Activated T-helper 1 cell treated with anti-CD3 and anti-CD28 coated beads, Interleukin-12 subunit alpha, Interleukin-12 subunit beta, Interleukin-2, Interleukin-4 antibody, amounts not matched to agents 30 ng/mL and 10 ng/mL and 1 ng/mL, durations not matched to agents 14 hours and 24 hours and 36 hours (primary cell): Measurements from ENCODE around the gene THADA. TPM values are rescaled to one million over a fixed set of nuclear protein-coding genes. Genes with fewer than 3 reads are reported as not detected.

Source experiments
- DNase-seq: peaks from one replicate; pipeline ENCODE4 v3.0.0; 2021; ENCODE audit warnings: low spot score
- H3K27ac Mint-ChIP-seq: one replicate; pipeline ENCODE4 v1.8.0; 2021; ENCODE audit warnings: mild to moderate bottlenecking, mixed read lengths
- H3K27me3 Mint-ChIP-seq: one replicate; pipeline ENCODE4 v1.8.0; 2022; ENCODE audit warnings: mild to moderate bottlenecking, moderate library complexity, mixed read lengths; ENCODE audit not compliant: insufficient read depth
- H3K36me3 Mint-ChIP-seq: one replicate; pipeline ENCODE4 v1.8.0; 2021; ENCODE audit warnings: low read depth, mixed read lengths
- H3K4me1 Mint-ChIP-seq: one replicate; pipeline ENCODE4 v1.8.0; 2021; ENCODE audit warnings: low read depth, mixed read lengths
- H3K4me3 Mint-ChIP-seq: one replicate; pipeline ENCODE4 v1.8.0; 2021; ENCODE audit warnings: mild to moderate bottlenecking, moderate library complexity, mixed read lengths
- H3K9me3 Mint-ChIP-seq: one replicate; pipeline ENCODE4 v1.8.0; 2021; ENCODE audit warnings: mixed read lengths
- intact Hi-C: fragments of 100-400 bp; cut with micrococcal nuclease; formaldehyde crosslinking; loops from one replicate; pipeline ENCODE4 v1.15.1; 2024
- total RNA-seq: library from RNA; stranded (reverse); gene quantifications from 2 replicates; pipeline ENCODE4 v1.2.3, GENCODE V29; 2022

The THADA gene
- total RNA-seq, 1 donor from 2014 or later: 51.7 TPM

- DNase-seq: no peak
- H3K4me3 Mint-ChIP-seq: no peak overlapping the region
- intact Hi-C loops: no loop called here
- H3K4me1 Mint-ChIP-seq: peaks cover 30% of the 10 kb centered on the region
- no peaks in the 10 kb centered on the region for H3K27me3 Mint-ChIP-seq
- H3K9me3 Mint-ChIP-seq: peaks cover 5% of the 10 kb centered on the region
- peaks cover 20% of the 10 kb centered on the region for H3K36me3 Mint-ChIP-seq
- H3K27ac Mint-ChIP-seq: no peak overlapping the region
These were observed 211.7 kb downstream of the THADA start for GRCh38 chr2:43384143-43384542.

GRCh38 chr2:43383533-43383932, 212.3 kb downstream of the THADA start:
- no peak for DNase-seq
- Mint-ChIP-seq H3K4me3 (no peak overlapping the region), H3K4me1 (peaks cover 30% of the 10 kb centered on the region), H3K27me3 (no peaks in the 10 kb centered on the region), H3K36me3 (peaks cover 20% of the 10 kb centered on the region), H3K27ac (no peak overlapping the region), H3K9me3 (peaks cover 5% of the 10 kb centered on the region)
- intact Hi-C loops: no loop called here

- Mint-ChIP-seq H3K27me3 (no peaks in the 10 kb centered on the region), H3K36me3 (peaks cover 19% of the 10 kb centered on the region), H3K9me3 (peaks cover 9% of the 10 kb centered on the region), H3K4me1 (peaks cover 17% of the 10 kb centered on the region), H3K27ac (no peak overlapping the region), H3K4me3 (no peak overlapping the region)
- intact Hi-C loops: no loop called here
- no peak for DNase-seq
These were observed 216.3 kb downstream of the THADA start for GRCh38 chr2:43379494-43379893.

GRCh38 chr2:43377327-43377726, 218.5 kb downstream of the THADA start:
- intact Hi-C loops: no loop called here
- Mint-ChIP-seq H3K27ac (no peak overlapping the region), H3K4me3 (no peak overlapping the region), H3K36me3 (peaks cover 19% of the 10 kb centered on the region), H3K9me3 (peaks cover 9% of the 10 kb centered on the region), H3K27me3 (no peaks in the 10 kb centered on the region), H3K4me1 (peaks cover 5% of the 10 kb centered on the region)
- no peak for DNase-seq

- intact Hi-C loops: no loop called here
- Mint-ChIP-seq H3K4me1 (peaks cover 5% of the 10 kb centered on the region), H3K27me3 (no peaks in the 10 kb centered on the region), H3K36me3 (peaks cover 19% of the 10 kb centered on the region), H3K4me3 (no peak overlapping the region), H3K9me3 (peaks cover 9% of the 10 kb centered on the region), H3K27ac (no peak overlapping the region)
- no peak for DNase-seq
These were observed 219.2 kb downstream of the THADA start for GRCh38 chr2:43376523-43377198.

- Mint-ChIP-seq H3K36me3 (peaks cover 18% of the 10 kb centered on the region), H3K27ac (no peak overlapping the region)
- intact Hi-C loops: no loop called here
These were observed 219.9 kb downstream of the THADA start for GRCh38 chr2:43375746-43376522.

GRCh38 chr2:43372416-43373081, 223.3 kb downstream of the THADA start:
- DNase-seq: no peak
- no peaks in the 10 kb centered on the region for H3K27me3 Mint-ChIP-seq
- H3K36me3 Mint-ChIP-seq: peaks cover 13% of the 10 kb centered on the region
- intact Hi-C loops: no loop called here
- H3K9me3 Mint-ChIP-seq: no peaks in the 10 kb centered on the region
- H3K27ac Mint-ChIP-seq: no peak overlapping the region
- H3K4me1 Mint-ChIP-seq: peaks cover 6% of the 10 kb centered on the region
- no peak overlapping the region for H3K4me3 Mint-ChIP-seq

More at GRCh38 chr2:43375746-43376522, 219.9 kb downstream of the THADA start:
- Mint-ChIP-seq H3K4me3 (no peak overlapping the region), H3K27me3 (no peaks in the 10 kb centered on the region), H3K4me1 (peaks cover 5% of the 10 kb centered on the region), H3K9me3 (peaks cover 9% of the 10 kb centered on the region)
- DNase-seq: no peak

GRCh38 chr2:43370705-43371104, 225.1 kb downstream of the THADA start:
- H3K27me3 Mint-ChIP-seq: no peaks in the 10 kb centered on the region
- H3K36me3 Mint-ChIP-seq: peaks cover 17% of the 10 kb centered on the region
- DNase-seq: no peak
- H3K4me1 Mint-ChIP-seq: peaks cover 6% of the 10 kb centered on the region
- intact Hi-C loops: no loop called here
- H3K27ac Mint-ChIP-seq: no peak overlapping the region
- no peak overlapping the region for H3K4me3 Mint-ChIP-seq
- H3K9me3 Mint-ChIP-seq: no peaks in the 10 kb centered on the region

GRCh38 chr2:43370146-43370545, 225.7 kb downstream of the THADA start:
- peaks cover 6% of the 10 kb centered on the region for H3K4me1 Mint-ChIP-seq
- no peaks in the 10 kb centered on the region for H3K9me3 Mint-ChIP-seq
- H3K36me3 Mint-ChIP-seq: peaks cover 19% of the 10 kb centered on the region
- H3K27me3 Mint-ChIP-seq: no peaks in the 10 kb centered on the region
- no peak overlapping the region for H3K27ac Mint-ChIP-seq
- DNase-seq: no peak
- no peak overlapping the region for H3K4me3 Mint-ChIP-seq
- intact Hi-C loops: no loop called here

GRCh38 chr2:43368483-43369385, 227.1 kb downstream of the THADA start:
- intact Hi-C loops: no loop called here
- H3K4me1 Mint-ChIP-seq: peaks cover 6% of the 10 kb centered on the region
- no peaks in the 10 kb centered on the region for H3K9me3 Mint-ChIP-seq
- no peak overlapping the region for H3K4me3 Mint-ChIP-seq
- H3K27me3 Mint-ChIP-seq: no peaks in the 10 kb centered on the region
- peaks cover 19% of the 10 kb centered on the region for H3K36me3 Mint-ChIP-seq
- no peak for DNase-seq
- H3K27ac Mint-ChIP-seq: no peak overlapping the region

GRCh38 chr2:43367012-43367782, 228.6 kb downstream of the THADA start:
- H3K4me1 Mint-ChIP-seq: peaks cover 6% of the 10 kb centered on the region
- no peaks in the 10 kb centered on the region for H3K9me3 Mint-ChIP-seq
- intact Hi-C loops: no loop called here
- DNase-seq: no peak
- H3K4me3 Mint-ChIP-seq: no peak overlapping the region
- peaks cover 19% of the 10 kb centered on the region for H3K36me3 Mint-ChIP-seq
- H3K27ac Mint-ChIP-seq: no peak overlapping the region
- no peaks in the 10 kb centered on the region for H3K27me3 Mint-ChIP-seq

- H3K27me3 Mint-ChIP-seq: no peaks in the 10 kb centered on the region
- intact Hi-C loops: no loop called here
These were observed 232.7 kb downstream of the THADA start for GRCh38 chr2:43363120-43363519.

More at GRCh38 chr2:43363120-43363519, 232.7 kb downstream of the THADA start:
- Mint-ChIP-seq H3K9me3 (no peaks in the 10 kb centered on the region), H3K36me3 (peaks cover 9% of the 10 kb centered on the region), H3K27ac (no peak overlapping the region), H3K4me3 (no peak overlapping the region), H3K4me1 (no peaks in the 10 kb centered on the region)
- no peak for DNase-seq
